ENCODE measurements around the gene LMNTD1.

LMNTD1 gene

DNA sequence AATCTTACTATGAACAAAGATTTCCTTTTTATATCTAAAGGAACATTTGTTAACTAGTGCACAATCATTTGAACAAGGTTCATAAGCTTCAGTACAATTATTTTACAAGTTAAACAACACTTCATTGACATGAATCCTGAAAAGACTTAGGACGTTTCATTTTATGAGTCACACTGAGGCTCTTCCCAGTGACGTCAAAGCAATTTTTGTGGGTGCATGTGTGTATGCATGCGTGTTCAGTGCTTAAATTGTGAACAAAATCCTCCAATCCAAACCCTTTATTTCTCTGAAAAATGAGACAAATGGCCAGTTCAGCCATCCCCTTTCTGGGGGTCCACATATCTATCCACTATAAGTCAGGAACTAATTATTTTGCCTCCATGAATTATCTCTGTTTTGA, 2.9 kb downstream of the LMNTD1 start:
- DNase-seq: no peak

DNA sequence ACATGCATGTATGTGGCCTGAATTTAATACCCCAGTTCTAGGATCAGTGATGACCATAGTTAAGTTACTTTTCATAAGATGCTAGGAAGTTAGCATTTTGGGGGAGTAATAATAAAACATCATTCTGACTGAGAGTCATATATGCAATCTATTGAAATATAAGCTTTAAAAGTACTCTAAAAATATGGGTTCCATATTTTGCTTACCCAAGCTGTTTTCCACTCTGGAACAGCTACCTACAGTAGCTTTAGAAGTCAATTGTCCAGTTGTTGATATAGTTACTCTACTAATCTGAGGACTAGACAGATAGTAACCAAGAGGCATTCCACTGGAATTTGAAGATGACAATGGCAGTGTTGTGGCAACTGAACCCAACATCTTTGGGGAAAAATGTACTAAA, 4.0 kb downstream of the LMNTD1 start:
- no peak for DNase-seq

DNA sequence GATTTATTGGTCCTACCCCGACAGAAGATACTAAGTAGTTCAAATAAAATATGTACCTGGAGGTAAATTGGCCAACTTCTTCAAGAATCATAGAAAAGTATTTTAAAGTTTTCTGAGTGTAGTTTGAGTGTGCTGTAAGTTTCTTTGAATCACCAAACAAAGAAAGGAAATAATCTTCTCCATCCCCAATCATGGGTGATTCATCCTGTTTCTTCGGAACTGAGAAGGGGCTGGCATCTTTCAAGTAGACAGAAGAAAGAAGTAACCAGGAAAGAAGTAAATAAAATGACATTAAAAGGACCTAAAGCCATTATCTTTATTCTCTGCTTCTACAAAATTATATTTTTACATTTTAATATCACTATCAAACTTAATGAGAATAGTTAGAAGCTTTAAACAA, 6.8 kb downstream of the LMNTD1 start:
- DNase-seq: no peak

DNA sequence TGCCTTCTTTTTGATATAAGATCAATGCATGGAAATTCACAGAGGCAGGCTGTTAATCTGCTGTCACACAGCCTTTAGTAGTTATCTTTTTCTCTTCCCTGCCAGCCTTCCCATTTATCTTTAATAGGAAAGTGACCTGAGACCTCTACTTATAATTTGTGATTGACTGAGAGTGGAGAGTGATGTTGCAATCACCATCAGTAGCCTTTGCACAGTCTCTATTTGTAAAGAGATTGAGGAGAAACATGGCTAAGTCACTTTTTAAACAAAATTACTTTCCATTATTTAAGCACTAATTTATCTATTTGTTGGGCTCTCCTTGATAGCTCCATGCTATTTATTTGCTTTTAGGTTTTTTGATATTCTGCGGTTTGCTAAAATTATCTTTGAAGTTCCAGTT, 19.9 kb downstream of the LMNTD1 start:
- DNase-seq: no peak

DNA sequence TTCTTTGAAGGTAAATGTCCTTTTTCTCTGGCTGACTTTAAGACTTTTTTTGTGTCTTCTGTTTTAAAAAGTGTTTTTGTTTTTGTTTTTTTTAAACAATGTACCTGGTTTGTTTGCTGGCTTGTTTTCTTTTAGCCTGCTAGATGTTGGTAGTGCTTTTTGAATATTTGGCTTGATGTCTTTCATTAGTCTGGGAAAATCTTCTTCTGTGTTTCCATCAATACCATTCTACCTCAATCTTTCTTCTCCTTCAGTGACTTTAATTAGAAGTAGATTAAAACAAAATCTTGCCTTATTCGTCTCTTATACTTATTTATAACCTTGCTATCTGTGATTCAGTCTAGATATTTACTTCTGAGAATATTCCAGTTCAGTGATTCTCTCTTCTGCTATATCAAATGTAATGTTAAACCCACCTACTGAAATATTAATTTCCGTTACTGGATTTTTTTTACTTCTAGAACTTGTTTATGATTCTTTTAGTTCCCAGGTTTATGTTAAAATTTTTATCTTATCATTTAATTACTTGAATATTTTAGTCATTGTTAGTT, 21.5 kb downstream of the LMNTD1 start:
- DNase-seq: no peak

DNA sequence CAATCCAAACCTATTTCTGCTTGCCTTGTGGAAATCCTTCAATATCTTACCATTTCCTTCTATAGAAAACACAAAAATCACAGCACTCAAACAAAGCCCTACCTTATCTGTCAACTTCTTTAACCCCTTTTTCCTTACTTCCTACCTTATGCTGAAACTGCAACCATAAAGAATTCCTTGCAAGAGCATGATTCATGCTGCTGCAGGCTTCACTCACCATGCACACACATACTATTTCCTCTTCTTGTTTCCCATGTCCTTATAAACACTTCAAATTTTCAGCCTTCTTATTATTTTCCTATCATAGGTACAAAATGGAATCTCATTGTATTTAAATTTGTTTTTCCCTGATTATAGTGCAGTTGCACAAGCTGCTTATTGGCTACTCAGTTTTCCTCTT, 23.3 kb downstream of the LMNTD1 start:
- no peak for DNase-seq

DNA sequence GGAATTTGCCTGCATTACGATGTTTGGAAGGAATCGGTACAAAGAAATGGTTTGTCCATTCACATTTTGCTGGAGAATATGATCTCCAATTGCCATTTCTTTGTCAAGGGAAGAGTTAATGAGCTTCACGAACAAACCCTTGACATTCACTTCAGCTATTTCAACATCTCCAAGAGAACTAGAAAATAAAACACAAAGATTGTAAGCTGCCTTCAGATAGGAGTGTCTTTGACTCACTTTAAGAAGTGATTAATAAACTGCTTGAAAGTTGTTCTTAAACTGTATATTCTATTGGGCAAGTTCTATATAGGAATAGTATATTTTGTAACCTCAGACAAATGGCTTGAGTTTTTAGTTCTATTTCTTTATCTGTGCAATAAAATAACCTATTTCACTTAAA, 26.3 kb downstream of the LMNTD1 start:
- DNase-seq: no peak

DNA sequence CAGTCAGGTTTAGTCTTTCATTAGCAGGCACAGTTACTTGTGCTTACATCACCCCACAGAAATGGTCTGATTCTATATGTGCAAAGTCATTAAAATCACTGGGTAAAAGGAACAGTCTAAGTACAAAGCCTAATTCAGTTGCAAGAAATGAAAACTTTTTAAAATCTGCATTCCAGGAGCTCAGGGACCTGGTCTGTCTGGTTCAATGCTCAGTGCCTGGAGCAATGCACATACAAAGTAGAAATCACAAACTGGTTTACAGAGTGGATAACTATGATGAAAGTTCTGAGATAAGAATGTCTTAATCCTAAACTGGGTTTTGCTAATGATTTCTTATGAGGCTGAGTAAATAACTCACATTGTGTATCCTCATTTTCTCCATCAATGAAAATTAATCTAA, 28.7 kb downstream of the LMNTD1 start:
- no peak for DNase-seq

DNA sequence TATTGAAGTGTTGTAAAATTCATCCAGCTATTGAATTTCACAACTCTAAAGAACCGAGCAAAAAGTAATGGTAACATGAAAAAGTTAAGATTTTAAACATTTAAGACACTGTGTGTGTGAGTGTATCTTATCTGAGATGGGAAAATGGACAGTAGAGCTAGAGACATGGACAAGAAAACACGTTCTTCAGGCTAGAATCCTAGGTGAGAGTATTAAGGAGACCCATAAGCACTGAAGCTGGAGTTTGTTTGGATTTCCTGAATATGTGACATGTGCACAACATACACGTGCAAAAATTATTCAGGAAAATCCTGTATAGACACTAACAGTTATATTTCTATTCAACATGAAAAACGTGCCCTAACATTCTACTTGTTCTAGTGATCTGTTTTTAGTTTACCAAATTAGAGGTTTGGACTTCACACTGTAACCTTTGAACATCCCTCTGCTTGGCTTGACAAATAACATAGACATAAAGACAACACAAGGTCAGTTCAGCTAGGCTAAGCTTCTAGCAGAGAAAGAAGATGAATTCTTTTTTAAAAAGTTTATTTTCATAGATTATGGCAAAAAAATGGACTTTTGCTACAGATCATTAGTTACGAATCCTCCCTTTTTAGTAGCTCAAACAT, 31.3 kb downstream of the LMNTD1 start:
- DNase-seq: no peak

DNA sequence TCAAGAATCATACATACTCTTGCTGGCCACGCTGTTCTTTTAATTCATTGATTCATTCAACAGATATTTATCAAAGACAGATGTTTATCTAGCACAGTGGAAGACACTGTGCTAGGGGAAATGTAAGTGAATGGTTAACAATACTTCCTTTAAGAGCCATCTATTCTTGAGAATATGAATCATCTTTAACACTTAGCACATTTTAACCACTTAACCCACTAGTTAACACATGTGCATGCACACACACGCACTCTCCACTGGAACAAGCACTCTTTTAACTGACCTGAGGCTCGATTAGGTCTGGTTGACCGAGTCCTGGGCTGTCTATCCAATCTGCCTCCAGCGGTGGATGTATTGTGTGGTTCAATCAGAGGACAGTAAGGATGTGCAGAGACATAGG, 34.6 kb downstream of the LMNTD1 start:
- DNase-seq: no peak

DNA sequence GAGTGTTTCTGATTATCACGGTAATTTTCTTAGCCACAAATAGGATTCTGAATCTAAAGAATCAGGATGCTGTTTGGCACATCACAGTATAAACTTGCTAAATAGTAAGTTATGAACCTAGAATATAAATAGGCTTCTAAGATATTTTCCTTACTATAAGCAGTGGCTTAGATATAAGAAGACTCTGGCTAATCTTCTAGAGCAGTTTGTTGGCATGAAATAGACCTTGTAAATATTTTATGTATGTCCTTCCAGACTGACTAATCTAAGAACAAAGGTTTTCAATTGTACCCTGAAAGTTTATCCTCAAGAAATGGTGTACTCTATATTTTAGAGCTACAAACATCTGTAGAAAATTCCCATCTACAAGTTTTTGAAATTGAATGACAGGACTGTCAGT, 48.3 kb downstream of the LMNTD1 start:
- DNase-seq: no peak

DNA sequence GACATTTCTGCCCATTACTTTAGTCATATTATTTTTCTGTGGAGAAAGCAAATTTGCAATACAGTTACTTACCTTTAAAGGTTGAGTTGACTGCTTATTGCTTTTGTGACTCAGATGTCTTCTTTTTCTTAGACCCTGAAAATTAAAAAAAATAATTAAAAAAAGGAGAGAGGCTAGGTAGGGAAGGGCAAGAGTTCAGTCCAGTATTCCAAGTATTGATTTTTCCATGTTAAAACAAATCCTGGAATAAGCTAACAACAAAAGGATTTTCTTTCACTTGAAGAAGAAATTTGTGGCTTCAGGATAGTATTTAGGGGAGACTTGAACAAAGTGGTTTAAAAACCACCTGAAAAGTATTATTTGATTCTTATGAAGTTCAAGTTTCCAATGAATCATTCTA, 49.4 kb downstream of the LMNTD1 start:
- no peak for DNase-seq

DNA sequence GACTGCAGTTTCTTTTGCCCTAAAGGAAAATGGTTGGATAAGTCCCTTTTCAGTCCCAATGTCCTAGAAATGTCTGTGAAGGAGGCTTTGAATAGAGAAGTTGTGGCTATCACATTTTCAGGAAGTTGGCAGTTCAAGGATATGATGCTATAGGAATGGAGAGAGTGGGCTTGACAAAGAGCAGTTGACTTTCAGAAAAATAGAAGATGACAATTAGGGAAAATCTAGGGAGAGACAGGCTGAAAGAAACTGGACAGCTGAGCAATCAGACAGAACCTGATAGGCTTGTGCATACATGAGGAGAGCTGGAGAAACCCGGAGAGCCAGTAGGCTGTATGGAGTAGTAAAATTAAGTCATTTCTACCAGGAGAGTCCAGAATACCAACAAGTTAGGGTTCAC, 50.5 kb downstream of the LMNTD1 start:
- DNase-seq: no peak

DNA sequence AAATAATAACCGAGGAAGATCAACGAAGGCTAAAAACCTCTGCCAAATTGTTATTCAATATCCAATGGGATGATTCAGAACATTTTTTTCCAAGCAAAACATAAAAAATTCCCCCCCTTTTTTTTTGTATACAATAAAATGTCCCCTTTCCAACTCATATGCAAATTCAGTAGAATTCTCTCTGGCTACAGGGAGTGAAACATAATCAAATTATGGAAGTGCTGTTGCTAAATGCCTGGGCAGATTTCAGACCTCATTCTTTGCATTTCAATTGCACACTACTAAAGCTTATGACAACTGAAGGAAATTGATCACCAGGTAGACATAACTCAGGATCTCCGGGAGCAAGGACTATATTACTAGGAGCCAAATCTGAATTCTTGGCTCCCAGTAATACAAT, 51.0 kb downstream of the LMNTD1 start:
- DNase-seq: no peak

DNA sequence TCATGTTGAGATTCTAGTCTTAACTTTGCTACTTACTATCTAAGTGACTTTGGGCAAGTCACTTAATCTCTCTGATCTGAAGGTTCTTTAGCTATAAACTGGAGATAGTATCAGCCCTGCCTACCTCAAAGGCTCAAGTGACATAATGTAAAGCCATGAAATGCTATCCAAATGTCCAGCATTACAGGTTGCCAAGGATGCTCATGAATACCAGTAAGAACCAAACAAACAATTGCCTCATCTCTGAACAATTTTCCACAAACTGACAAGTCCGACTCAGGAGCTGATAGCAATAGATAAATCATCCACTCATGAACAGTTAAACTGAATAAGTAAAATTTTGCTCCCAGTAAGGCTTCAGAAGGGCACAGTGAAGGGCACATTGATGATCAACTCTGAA, 51.5 kb downstream of the LMNTD1 start:
- DNase-seq: no peak

DNA sequence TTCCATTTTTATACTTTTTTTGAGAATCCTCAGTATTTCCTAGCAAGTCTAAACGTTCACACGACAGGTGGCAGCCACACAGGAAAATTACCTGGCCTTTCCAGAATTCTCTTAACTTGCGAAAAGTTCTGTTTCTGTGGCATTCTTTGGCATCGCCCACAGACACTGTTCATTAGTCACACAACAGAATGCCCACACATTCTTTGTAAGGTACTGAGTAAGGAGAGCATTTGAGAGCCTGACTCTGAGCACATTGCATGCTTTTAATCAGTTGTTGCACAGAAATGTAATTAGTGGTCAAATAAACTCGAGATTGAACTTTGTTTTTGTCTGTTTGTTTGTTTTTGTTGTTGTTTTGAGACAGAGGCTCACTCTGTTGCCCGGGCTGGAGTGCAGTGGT, 52.4 kb downstream of the LMNTD1 start:
- DNase-seq: no peak

DNA sequence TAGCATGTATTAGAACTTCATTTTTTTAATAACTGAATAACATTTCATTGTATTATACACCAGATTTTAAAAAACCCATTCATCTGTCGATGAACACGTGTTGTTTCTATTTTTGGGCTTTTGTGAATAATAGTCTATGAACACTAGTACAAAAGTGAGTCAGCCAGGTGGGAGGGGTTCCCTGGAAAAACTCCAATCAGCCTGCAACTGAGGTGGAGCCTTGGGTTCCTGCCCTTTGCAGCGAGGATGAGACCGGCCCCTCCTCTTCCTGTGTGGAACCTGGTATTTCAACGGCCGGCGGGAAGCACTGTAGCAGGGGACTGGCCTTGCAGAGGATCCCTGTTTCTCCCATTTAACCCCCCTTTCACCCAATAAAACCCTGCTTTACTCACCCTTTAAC, 56.1 kb downstream of the LMNTD1 start:
- no peak for DNase-seq

DNA sequence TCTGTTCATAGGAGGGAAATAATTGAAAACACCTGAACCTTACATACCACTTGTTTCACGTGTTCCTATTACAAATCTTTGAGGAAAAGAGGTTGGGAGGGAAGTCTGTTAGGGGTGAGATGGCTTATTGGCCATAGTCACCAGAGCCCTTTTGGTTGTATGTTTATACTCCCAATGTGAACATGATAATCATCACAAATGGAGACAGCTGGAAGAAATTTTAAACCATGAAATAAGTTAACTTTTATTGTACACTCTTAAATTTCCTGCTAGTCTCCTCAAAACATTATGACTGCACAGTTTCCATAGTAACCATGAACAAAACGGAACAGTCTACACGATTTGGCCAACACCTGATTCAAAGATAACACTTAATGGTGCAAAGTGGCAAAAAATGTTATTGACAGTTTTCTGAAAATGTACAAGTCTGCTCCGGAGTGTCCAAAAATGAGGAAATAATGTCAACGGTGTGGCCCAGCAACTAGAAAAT, 56.9 kb downstream of the LMNTD1 start:
- DNase-seq: no peak

DNA sequence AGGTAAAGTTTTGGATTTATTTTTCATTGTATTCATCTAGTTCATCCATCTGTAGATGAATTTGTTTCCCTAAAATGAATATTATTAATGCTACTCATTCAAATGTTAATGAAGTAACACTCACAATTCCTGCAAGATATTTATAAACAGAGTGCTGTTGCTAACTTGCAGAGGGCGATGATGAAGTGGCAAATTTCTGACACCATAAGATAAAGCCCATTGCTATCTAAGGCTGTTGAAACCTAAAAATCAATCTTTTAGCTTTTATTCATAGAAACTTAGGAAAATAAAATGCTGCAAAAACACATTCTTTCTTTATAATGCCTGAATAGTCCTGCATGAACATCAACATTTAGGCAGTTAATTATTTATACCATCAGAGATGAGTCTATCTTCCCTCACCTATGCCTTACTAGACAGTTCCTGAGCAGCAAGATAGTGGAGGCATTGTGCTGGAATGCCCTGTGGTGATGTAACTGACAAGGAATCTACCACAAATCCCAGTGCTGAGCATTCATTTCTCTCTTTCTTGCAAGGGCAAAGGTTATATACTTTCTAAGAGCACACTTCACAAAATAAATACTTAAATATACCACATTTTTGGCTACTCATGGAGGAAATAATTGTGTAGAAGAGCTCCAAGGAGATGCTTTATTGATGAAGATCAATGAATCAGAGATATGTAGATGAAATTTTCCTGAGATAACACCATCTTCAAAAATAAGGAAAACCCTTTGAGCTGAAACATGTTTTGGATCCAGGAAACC, 57.6 kb downstream of the LMNTD1 start:
- no peak for DNase-seq

DNA sequence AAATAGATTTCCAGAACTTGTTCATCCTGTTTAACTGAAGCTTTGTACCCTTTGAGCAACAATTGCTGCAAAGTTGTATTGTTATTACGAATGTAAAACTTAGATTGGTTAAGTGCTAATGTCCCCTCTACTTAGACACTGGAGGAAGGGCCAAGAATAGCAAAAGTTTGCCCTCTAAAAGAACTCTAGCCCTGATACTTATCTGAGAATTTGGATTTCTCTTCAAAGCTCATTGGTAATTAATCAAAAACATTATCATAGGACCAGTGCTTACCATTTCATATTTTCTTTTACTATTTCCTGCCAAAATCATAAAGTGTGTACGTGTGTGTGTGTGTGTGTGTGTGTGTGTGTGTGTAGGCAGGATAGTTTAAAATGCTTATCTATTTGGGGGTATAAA, 58.2 kb downstream of the LMNTD1 start:
- DNase-seq: no peak

DNA sequence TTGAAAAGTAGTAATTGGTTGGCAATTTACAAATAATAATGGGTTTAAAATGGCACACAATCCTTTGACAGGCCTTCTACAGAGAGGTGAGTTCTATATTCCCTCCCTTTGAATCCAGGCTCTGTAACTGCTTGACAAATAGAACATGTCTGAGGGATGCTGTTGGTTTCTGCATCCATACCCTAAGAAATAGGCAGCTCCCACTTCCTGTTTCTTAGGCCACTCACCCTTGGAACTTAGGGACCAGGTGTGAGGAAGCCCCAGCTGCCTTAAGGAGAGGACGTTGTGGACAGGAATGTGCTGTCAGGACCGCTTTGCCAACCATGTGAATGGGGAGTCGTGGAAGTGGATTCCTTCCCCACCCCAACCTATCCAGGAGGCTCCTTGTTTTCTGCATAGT, 59.4 kb downstream of the LMNTD1 start:
- no peak for DNase-seq

DNA sequence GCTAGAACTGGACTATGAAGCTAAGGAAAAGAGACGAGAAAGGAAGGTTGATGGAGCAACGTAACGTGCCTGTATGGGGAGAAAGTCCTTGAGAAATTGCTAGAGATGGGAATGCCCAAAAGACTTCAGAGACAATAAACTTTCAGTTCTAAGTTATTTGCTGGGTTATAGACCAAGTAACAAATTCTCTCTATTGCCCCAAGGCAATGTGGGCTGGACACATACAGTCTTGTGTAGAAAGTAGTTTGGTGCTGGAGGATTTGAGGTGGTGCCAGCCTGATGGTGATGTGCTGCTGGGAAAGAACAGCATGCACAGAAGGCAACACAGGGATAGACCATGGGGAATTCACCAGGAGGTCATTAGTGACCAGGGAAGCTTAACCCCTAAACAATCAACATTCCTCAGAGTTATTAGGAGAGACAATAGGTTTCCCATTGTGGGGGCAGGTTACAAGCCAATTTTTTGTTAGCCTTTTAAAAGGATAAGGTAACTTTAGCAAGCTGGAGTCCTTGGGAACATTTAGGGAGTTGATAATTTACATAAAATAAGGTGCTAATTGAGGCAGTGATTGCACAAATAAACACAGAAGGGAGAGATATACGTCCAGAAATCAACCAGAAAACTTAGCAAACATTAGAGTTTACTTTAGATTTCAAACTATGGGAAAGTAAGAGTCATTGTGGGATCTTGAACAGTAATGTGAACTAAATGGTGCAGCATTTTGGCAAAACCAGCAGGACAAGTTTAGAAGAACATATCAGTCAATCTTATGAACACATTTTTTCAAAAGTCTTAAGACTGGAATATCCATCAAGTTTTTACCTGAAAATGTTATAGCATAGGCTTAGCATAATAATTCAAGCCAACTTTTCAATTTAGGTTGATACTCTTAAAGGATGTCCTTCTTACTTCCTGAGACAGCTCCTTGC, 61.4 kb downstream of the LMNTD1 start:
- no peak for DNase-seq

Data from NCI-H1436 treated with DMSO at 0.1 percent for 48 hours (cell line).